HepG2 (cell line): ENCODE data around the gene SH3TC2. TPM values are rescaled to one million over a fixed set of nuclear protein-coding genes. Genes with fewer than 3 reads are reported as not detected.

Experiments
- ATAC-seq: fragments of 200-7000 bp; cut with Tn5 transposase; 3 replicates; pipeline ENCODE4 v1.9.1; 2020; ENCODE audit warnings: mild to moderate bottlenecking, moderate library complexity
- BruUV-seq: library from RNA; stranded (reverse); fragments of 400-500 nt; replicated peaks from 2 replicates; lab custom pipeline; 2021; lab: Mats Ljungman, UMichigan
- CTCF ChIA-PET: fragments of 300-600 bp; formaldehyde crosslinking; extraction: SDS; loops from one replicate; lab custom pipeline; 2021; ENCODE audit warnings: low total read pairs, inconsistent platforms, low intra/inter-chr PET ratio; lab: Yijun Ruan, JAX
- POLR2A ChIA-PET: fragments of 350-600 bp; sonication (Branson Sonifier 250); formaldehyde crosslinking; loops from one replicate; lab custom pipeline; 2020; ENCODE audit warnings: antibody characterized with exemption, inconsistent platforms; lab: Yijun Ruan, JAX
- DNase-seq: peaks from one replicate; pipeline ENCODE4 v3.0.0-alpha.2; 2015; ENCODE audit warnings: low spot score
- FAIRE-seq: peaks from 3 replicates; lab custom pipeline; 2011; peaks lifted over from hg19 to GRCh38; lab: Jason Lieb, UNC
- H2AFZ ChIP-seq: one replicate; pipeline ENCODE4 v1.6.1; 2011; ENCODE audit warnings: low read length, inconsistent platforms
- H3K27ac ChIP-seq: fragments of 300-600 bp; 3 replicates; pipeline ENCODE4 v1.8.0; 2011; ENCODE audit warnings: mixed run types, mild to moderate bottlenecking, mixed read lengths, low read length, inconsistent platforms; ENCODE audit not compliant: insufficient read depth; ENCODE audit errors: extremely low read length
- H3K27me3 ChIP-seq, 2 experiments: fragments of 200-600 bp in 1 of 2; 2 replicates in 1 of 2; 3 replicates in 1 of 2; pipeline versions ENCODE4 v1.6.0 to v1.8.0; 2011; ENCODE audit warnings: low read length in 2 of 2, mild to moderate bottlenecking in 2 of 2, moderate library complexity in 2 of 2, inconsistent platforms in 1 of 2; ENCODE audit not compliant: insufficient read depth in 2 of 2, control insufficient read depth in 1 of 2
- H3K36me3 ChIP-seq, 2 experiments: fragments of 200-600 bp in 1 of 2; replicated peaks in 1 of 2; 2 replicates in 1 of 2; 3 replicates in 1 of 2; pipeline versions ENCODE4 v1.5.1 to v1.8.0; 2011; ENCODE audit warnings: low read length in 2 of 2, inconsistent platforms in 1 of 2; ENCODE audit not compliant: insufficient read depth in 2 of 2, control insufficient read depth in 1 of 2
- H3K4me1 ChIP-seq: 2 replicates; pipeline ENCODE4 v1.5.1; 2012; ENCODE audit warnings: low read length, inconsistent platforms; ENCODE audit not compliant: insufficient read depth
- H3K4me2 ChIP-seq: 2 replicates; pipeline ENCODE4 v1.6.0; 2011; ENCODE audit warnings: low read depth, low read length, inconsistent platforms
- H3K4me3 ChIP-seq, 3 experiments: fragments of 200-600 bp in 1 of 3; sonication (generic), shearing (Covaris generic) in 1 of 3; replicated peaks in 1 of 3; 2 replicates each; pipeline ENCODE4 v1.5.1; 2011 to 2016; ENCODE audit warnings: low read length in 3 of 3, inconsistent platforms in 2 of 3, low read depth in 2 of 3, mild to moderate bottlenecking in 2 of 3, control low read depth in 1 of 3, mixed read lengths in 1 of 3; ENCODE audit not compliant: insufficient read depth in 1 of 3
- H3K79me2 ChIP-seq: one replicate; pipeline ENCODE4 v1.6.1; 2011; ENCODE audit warnings: low read length, inconsistent platforms; ENCODE audit not compliant: insufficient read depth
- H3K9ac ChIP-seq: 2 replicates; pipeline ENCODE4 v1.6.0; 2011; ENCODE audit warnings: mild to moderate bottlenecking, low read depth, low read length, inconsistent platforms; ENCODE audit not compliant: insufficient read depth
- H3K9me3 ChIP-seq: 2 replicates; pipeline ENCODE4 v1.5.1; 2012; ENCODE audit warnings: mild to moderate bottlenecking, low read length
- H4K20me1 ChIP-seq: 2 replicates; pipeline ENCODE4 v1.6.0; 2011; ENCODE audit warnings: inconsistent platforms, mild to moderate bottlenecking, low read length, moderate library complexity; ENCODE audit not compliant: insufficient read depth
- ARHGAP35 ChIP-seq: sonication (generic); formaldehyde crosslinking; IDR thresholded peaks from 2 replicates; pipeline ENCODE4 v1.9.0; 2022; ENCODE audit warnings: mild to moderate bottlenecking, inconsistent platforms, moderate library complexity, missing genetic modification reagents, borderline replicate concordance
- CCAR2 ChIP-seq: fragments of 200-400 bp; formaldehyde crosslinking; optimal IDR thresholded peaks from 2 replicates; pipeline ENCODE3; 2018; ENCODE audit warnings: low read depth, mild to moderate bottlenecking, low read length, moderate library complexity
- CEBPG ChIP-seq: IDR thresholded peaks from 2 replicates; pipeline ENCODE4 v1.6.1; 2016
- HDAC6 ChIP-seq: fragments of 200-600 bp; sonication (generic); IDR thresholded peaks from 2 replicates; pipeline ENCODE4 v1.7.0; 2017; ENCODE audit warnings: mild to moderate bottlenecking, antibody characterized with exemption, low read length, low read depth
- KLF12 ChIP-seq: sonication (generic); formaldehyde crosslinking; IDR thresholded peaks from 2 replicates; pipeline ENCODE4 v1.4.0; 2020; ENCODE audit warnings: missing genetic modification reagents, borderline replicate concordance
- NFATC3 ChIP-seq: sonication (generic); formaldehyde crosslinking; IDR thresholded peaks from 2 replicates; pipeline ENCODE4 v1.5.1; 2020; ENCODE audit warnings: mild to moderate bottlenecking, missing genetic modification reagents
- PBX3 ChIP-seq: sonication (generic); formaldehyde crosslinking; IDR thresholded peaks from 2 replicates; pipeline ENCODE4 v1.8.1; 2023; ENCODE audit warnings: missing genetic modification reagents, inconsistent platforms, borderline replicate concordance
- SOX13 ChIP-seq, 3 experiments: fragments of 450-650 bp in 1 of 3; sonication (generic) in 1 of 3; formaldehyde crosslinking in 1 of 3; IDR thresholded peaks in 2 of 3; conservative IDR thresholded peaks in 1 of 3; 2 replicates each; pipeline versions ENCODE4 v1.5.0 to v1.6.1; 2016 to 2020; ENCODE audit warnings: antibody characterized with exemption in 1 of 3, mild to moderate bottlenecking in 1 of 3, missing compliant biosample characterization in 1 of 3, missing genetic modification reagents in 1 of 3, moderate library complexity in 1 of 3
- SOX6 ChIP-seq, 2 experiments: fragments of 450-650 bp in 1 of 2; sonication (generic) in 1 of 2; formaldehyde crosslinking in 1 of 2; IDR thresholded peaks; 2 replicates each; pipeline versions ENCODE4 v1.4.0 to v1.6.1; 2017 to 2020; ENCODE audit warnings: antibody characterized with exemption in 1 of 2, mild to moderate bottlenecking in 1 of 2, missing genetic modification reagents in 1 of 2
- ZNF232 ChIP-seq: sonication (generic); formaldehyde crosslinking; IDR thresholded peaks from 2 replicates; pipeline ENCODE4 v1.4.0; 2020; ENCODE audit warnings: missing genetic modification reagents, borderline replicate concordance
- ZNF792 ChIP-seq: IDR thresholded peaks from 2 replicates; pipeline ENCODE4 v1.6.1; 2016
- WGBS: methylation state at CpG from one replicate; pipeline ENCODE4 v1.1.6; 2017; ENCODE audit warnings: low lambda C conversion rate; 5-methylcytosine and 5-hydroxymethylcytosine counted together
- in situ Hi-C: cut with HindIII; loops from 2 replicates; pipeline ENCODE4 v1.10.0; 2017; ENCODE audit warnings: low pct_unique_long_range_greater_than_20kb; ENCODE audit not compliant: extremely low pct_ligation_motif_present
- intact Hi-C: fragments of 100-400 bp; cut with micrococcal nuclease; formaldehyde crosslinking; loops from one replicate; pipeline ENCODE4 v1.10.0; 2022; ENCODE audit not compliant: unreplicated experiment
- polyA plus RNA-seq, 8 experiments: library from polyadenylated mRNA; depleted of rRNA in 3 of 8; stranded (reverse) in 7 of 8; unstranded in 1 of 8; fragments of >200 nt; fragmentation: Illumina TruSeq in 4 of 8; extraction: Trizol in 4 of 8; gene quantifications; 2 replicates each; pipeline versions ENCODE4 v1.2.1 to v1.2.3, GENCODE V29; 2011 to 2016; ENCODE audit warnings: low read depth in 4 of 8, missing spikeins in 1 of 8, mixed read lengths in 1 of 8; ENCODE audit not compliant: insufficient read depth in 1 of 8
- total RNA-seq, 5 experiments: library from RNA; depleted of rRNA; stranded (reverse); fragments of >200 nt; fragmentation: Illumina TruSeq; extraction: Trizol; gene quantifications; 2 replicates each; pipeline ENCODE4 v1.2.3, GENCODE V29; 2016; ENCODE audit warnings: low read depth in 1 of 5

Gene SH3TC2
- total and polyA plus RNA-seq, 2 of the 13 experiments (the other 11 are each of a cell fraction or from before 2014, with no cell fraction given) = 0.34 to 0.71 TPM

- in situ Hi-C loops (no loop called here), intact Hi-C loops (no loop called here)
- H3K79me2 ChIP-seq = no peaks in the 10 kb centered on the region
- H3K4me3 ChIP-seq = no peak overlapping the region
- H3K4me1 ChIP-seq = no peaks in the 10 kb centered on the region
- H3K27ac ChIP-seq = no peak overlapping the region
- no peak overlapping the region for H2AFZ ChIP-seq
- no TSS peak for BruUV-seq
- no peaks in the 10 kb centered on the region for H3K9me3 ChIP-seq
- no peaks in the 10 kb centered on the region for H3K27me3 ChIP-seq
- H4K20me1 ChIP-seq = no peaks in the 10 kb centered on the region
- H3K36me3 ChIP-seq = no peaks in the 10 kb centered on the region
- CTCF ChIA-PET = no interaction called here
- ATAC-seq (no peak), FAIRE-seq (no peak)
- H3K9ac ChIP-seq = no peak overlapping the region
- TF ChIP-seq PBX3 (CRISPR knock-in tag) (no peak), SOX6 (IDR thresholded peaks at IDR 0.05) (no peak), SOX6 (CRISPR knock-in tag; IDR thresholded peaks at IDR 0.05) (no peak), KLF12 (CRISPR knock-in tag) (no peak), NFATC3 (CRISPR knock-in tag) (no peak), ZNF232 (CRISPR knock-in tag) (no peak), CEBPG (CRISPR knock-in tag) (no peak), CCAR2 (no peak), ARHGAP35 (no peak), HDAC6 (no peak), ZNF792 (no peak), SOX13 (IDR thresholded peaks at IDR 0.05) (no peak), SOX13 (CRISPR knock-in tag; conservative IDR thresholded peaks at IDR 0.05 in 1 of 2, IDR thresholded peaks at IDR 0.05 in 1 of 2) (no peak)
- TF ChIP-seq, all 625 proteins: peak for 0
- DNase-seq = no peak
- 57% methylated on average over 5 of the region's 5 CpGs for WGBS
- H3K4me2 ChIP-seq = no peak overlapping the region
- POLR2A ChIA-PET = no interaction called here
Observed at GRCh38 chr5:149012350-149012749, 50.5 kb downstream of the SH3TC2 start.
